ENCODE measurements around the gene GSTCD. TPM values are rescaled to one million over a fixed set of nuclear protein-coding genes. Genes with fewer than 3 reads are reported as not detected.

GSTCD gene
- total RNA-seq, 1 donor from 2014 or later: 17.1 TPM

- DNase-seq (ENCODE audit: low read depth): no peak
- Histone ChIP-seq H3K27me3 (ENCODE audit: control insufficient read depth, insufficient read depth, low read length) (no peaks in the 10 kb centered on the region), H3K4me3 (ENCODE audit: low read depth, low read length) (no peak overlapping the region), H3K36me3 (ENCODE audit: control insufficient read depth, insufficient read depth, low read length) (no peaks in the 10 kb centered on the region)
- TF ChIP-seq, protein P1, sequence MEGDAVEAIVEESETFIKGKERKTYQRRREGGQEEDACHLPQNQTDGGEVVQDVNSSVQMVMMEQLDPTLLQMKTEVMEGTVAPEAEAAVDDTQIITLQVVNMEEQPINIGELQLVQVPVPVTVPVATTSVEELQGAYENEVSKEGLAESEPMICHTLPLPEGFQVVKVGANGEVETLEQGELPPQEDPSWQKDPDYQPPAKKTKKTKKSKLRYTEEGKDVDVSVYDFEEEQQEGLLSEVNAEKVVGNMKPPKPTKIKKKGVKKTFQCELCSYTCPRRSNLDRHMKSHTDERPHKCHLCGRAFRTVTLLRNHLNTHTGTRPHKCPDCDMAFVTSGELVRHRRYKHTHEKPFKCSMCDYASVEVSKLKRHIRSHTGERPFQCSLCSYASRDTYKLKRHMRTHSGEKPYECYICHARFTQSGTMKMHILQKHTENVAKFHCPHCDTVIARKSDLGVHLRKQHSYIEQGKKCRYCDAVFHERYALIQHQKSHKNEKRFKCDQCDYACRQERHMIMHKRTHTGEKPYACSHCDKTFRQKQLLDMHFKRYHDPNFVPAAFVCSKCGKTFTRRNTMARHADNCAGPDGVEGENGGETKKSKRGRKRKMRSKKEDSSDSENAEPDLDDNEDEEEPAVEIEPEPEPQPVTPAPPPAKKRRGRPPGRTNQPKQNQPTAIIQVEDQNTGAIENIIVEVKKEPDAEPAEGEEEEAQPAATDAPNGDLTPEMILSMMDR (IDR thresholded peaks at IDR 0.05; ENCODE audit: insufficient read depth, low read length, severe bottlenecking): no peak
- FAIRE-seq: no peak
These were observed 162.4 kb downstream of the GSTCD start for GRCh38 chr4:105870963-105871362.

DNA sequence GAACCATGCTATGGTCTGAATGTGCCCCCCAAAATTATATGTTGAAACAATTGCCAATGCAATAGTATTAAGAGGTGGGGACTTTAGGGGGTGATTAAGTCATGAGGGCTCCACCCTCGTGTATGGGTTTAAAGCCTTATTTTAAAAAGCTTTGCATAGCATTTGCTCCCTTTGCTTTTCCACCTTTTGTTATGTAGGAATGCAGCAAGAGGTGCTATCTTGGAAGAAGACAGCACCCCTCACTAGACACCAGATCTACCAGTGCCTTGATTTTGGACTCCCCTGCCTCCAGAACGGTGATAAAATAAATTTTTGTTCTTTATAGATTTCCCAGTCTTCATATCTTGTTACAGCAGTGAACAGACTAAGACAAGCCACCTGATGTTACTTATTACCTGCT, 163.4 kb downstream of the GSTCD start:
- Histone ChIP-seq H3K27me3 (ENCODE audit: control insufficient read depth, insufficient read depth, low read length) (no peaks in the 10 kb centered on the region), H3K4me3 (ENCODE audit: low read depth, low read length) (no peak overlapping the region), H3K36me3 (ENCODE audit: control insufficient read depth, insufficient read depth, low read length) (no peaks in the 10 kb centered on the region)
- no peak for FAIRE-seq
- TF ChIP-seq, protein P1 (IDR thresholded peaks at IDR 0.05; ENCODE audit: insufficient read depth, low read length, severe bottlenecking): no peak
- DNase-seq (ENCODE audit: low read depth): no peak

DNA sequence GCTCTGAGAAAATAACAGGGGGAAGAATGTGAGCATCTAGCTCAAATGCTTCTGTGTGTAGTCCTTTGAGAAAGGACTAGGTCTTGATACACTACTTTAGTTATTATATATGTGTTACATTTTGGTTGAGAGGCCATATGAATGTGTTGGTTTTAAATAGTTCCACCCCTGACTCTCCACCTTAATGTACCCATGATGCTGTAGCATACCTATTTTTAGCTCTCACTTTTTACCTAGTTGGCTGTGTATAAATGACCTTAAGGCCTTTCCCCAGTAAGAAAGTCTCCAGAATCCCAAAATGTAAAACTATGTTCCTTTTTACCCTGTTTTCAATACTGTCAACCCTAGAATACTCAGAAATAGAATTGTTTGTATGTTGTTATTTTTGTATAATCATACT, 166.6 kb downstream of the GSTCD start:
- H3K4me3 ChIP-seq (ENCODE audit: low read depth, low read length): no peak overlapping the region
- DNase-seq (ENCODE audit: low read depth) (no peak), FAIRE-seq (no peak)
- no peaks in the 10 kb centered on the region for H3K36me3 ChIP-seq (ENCODE audit: control insufficient read depth, insufficient read depth, low read length)
- no peaks in the 10 kb centered on the region for H3K27me3 ChIP-seq (ENCODE audit: control insufficient read depth, insufficient read depth, low read length)
- TF ChIP-seq, protein P1 (IDR thresholded peaks at IDR 0.05; ENCODE audit: insufficient read depth, low read length, severe bottlenecking): no peak

DNA sequence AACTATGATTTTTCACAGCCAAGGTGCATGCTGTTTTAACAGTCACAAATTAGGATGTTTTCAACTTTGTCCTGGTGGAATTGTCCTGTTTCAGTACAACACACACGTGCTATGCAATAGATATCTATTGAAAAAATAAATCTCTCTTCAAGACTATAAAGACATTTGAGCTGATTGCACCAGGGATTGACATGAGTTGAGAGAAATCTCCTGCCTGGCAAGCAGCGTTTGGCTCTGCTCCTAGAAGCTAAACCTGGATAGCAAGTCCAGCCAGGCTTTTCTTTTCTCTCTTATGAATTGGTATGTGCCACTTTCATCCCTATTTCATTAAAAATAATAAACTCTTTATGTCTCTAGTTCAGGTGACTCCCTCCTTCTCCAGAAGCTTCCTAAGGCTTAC, 170.1 kb downstream of the GSTCD start:
- DNase-seq (ENCODE audit: low read depth) (no peak), FAIRE-seq (no peak)
- H3K36me3 ChIP-seq (ENCODE audit: control insufficient read depth, insufficient read depth, low read length): no peaks in the 10 kb centered on the region
- no peak overlapping the region for H3K4me3 ChIP-seq (ENCODE audit: low read depth, low read length)
- TF ChIP-seq, protein P1 (IDR thresholded peaks at IDR 0.05; ENCODE audit: insufficient read depth, low read length, severe bottlenecking): no peak
- H3K27me3 ChIP-seq (ENCODE audit: control insufficient read depth, insufficient read depth, low read length): no peaks in the 10 kb centered on the region

DNA sequence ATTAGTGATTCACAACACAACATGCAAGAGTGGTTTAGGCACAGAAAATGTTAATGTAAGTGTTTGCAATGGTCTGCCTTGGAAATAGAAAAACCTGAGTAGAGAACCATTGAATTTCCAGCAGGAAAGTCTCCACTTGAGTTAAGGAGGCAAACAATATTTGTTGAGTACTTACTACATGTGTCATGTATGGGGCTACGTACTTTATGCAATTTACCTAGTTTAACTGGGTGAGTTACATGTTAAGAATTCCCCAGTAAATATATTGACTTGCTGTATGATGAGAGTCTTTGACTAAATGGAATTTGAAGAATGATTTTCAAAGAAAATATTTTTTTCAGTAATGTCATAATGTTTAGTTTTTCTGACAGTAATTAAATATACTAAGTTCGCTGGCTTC, 178.9 kb downstream of the GSTCD start:
- no peaks in the 10 kb centered on the region for H3K36me3 ChIP-seq (ENCODE audit: control insufficient read depth, insufficient read depth, low read length)
- TF ChIP-seq, protein P1 (IDR thresholded peaks at IDR 0.05; ENCODE audit: insufficient read depth, low read length, severe bottlenecking): no peak
- no peak for DNase-seq (ENCODE audit: low read depth)
- no peaks in the 10 kb centered on the region for H3K27me3 ChIP-seq (ENCODE audit: control insufficient read depth, insufficient read depth, low read length)
- FAIRE-seq: no peak
- H3K4me3 ChIP-seq (ENCODE audit: low read depth, low read length): no peak overlapping the region

Measured in bronchial epithelial cell (primary cell).